Motor neuron (in vitro differentiated cells): ENCODE data around the gene PIMREG. TPM values are rescaled to one million over a fixed set of nuclear protein-coding genes. Genes with fewer than 3 reads are reported as not detected.

ENCODE experiments used
- total RNA-seq, 8 experiments: library from RNA; unstranded; fragments of 300-600 nt; gene quantifications; 2 replicates each; pipeline versions ENCODE4 v1.2.3 to v1.2.4, GENCODE V29; 2022

The PIMREG gene
- total RNA-seq, 8 experiments from 2014 or later = 0.71 to 47.6 (median 3.5) TPM; not detected in 1

Other genes starting within 250 kb of the PIMREG start
- under 1 TPM in 4 of 8 experiments, not detected in 4; 0.08 to 1.00 (median 0.39) TPM for gene AIPL1, start 9.3 kb upstream of the PIMREG start, total RNA-seq
- gene PITPNM3, start 112.1 kb downstream of the PIMREG start, total RNA-seq = 10 to 100 TPM in 1 of 8 experiments, 1 to 10 TPM in 5, under 1 TPM in 2; 0.31 to 10.1 (median 1.7) TPM
- 10 to 100 TPM; 12.6 to 32.2 (median 19.3) TPM for gene KIAA0753, start 196.3 kb downstream of the PIMREG start, total RNA-seq
- 100 to 1,000 TPM in 3 of 8 experiments, 10 to 100 TPM in 5; 70.5 to 168 (median 94.7) TPM for gene TXNDC17, start 196.6 kb downstream of the PIMREG start, total RNA-seq
- gene MED31, start 207.2 kb downstream of the PIMREG start, total RNA-seq = 10 to 100 TPM; 11.7 to 31.8 (median 18.0) TPM
- gene C17orf100, start 207.3 kb downstream of the PIMREG start, total RNA-seq = 1 to 10 TPM in 7 of 8 experiments, under 1 TPM in 1; 0.56 to 8.9 (median 4.3) TPM